ENCODE measurements around the gene ARMH4.

ARMH4 gene

GRCh38 chr14:58071341-58071740 is 80.7 kb downstream of the ARMH4 start:
- no peak for DNase-seq
- in situ Hi-C loops (cut with HindIII; ENCODE audit: low pct_ligation_motif_present, low pct_unique_long_range_greater_than_20kb, low sequenced_read_pairs), result no loop called here

- no peak for DNase-seq
- in situ Hi-C loops (cut with HindIII; ENCODE audit: low pct_ligation_motif_present, low pct_unique_long_range_greater_than_20kb, low sequenced_read_pairs), result no loop called here
These were observed 83.7 kb downstream of the ARMH4 start for GRCh38 chr14:58068306-58068705.

- DNase-seq, result no peak
- in situ Hi-C loops (cut with HindIII; ENCODE audit: low pct_ligation_motif_present, low pct_unique_long_range_greater_than_20kb, low sequenced_read_pairs), result no loop called here
These were observed 85.9 kb downstream of the ARMH4 start for GRCh38 chr14:58066115-58066514.

GRCh38 chr14:58061581-58061980 is 90.4 kb downstream of the ARMH4 start:
- in situ Hi-C loops (cut with HindIII; ENCODE audit: low pct_ligation_motif_present, low pct_unique_long_range_greater_than_20kb, low sequenced_read_pairs), result no loop called here
- DNase-seq, result no peak

GRCh38 chr14:58060898-58061297 is 91.1 kb downstream of the ARMH4 start:
- in situ Hi-C loops (cut with HindIII; ENCODE audit: low pct_ligation_motif_present, low pct_unique_long_range_greater_than_20kb, low sequenced_read_pairs), result no loop called here
- DNase-seq, result no peak

GRCh38 chr14:58060077-58060476 is 91.9 kb downstream of the ARMH4 start:
- in situ Hi-C loops (cut with HindIII; ENCODE audit: low pct_ligation_motif_present, low pct_unique_long_range_greater_than_20kb, low sequenced_read_pairs), result no loop called here
- no peak for DNase-seq

- DNase-seq, result no peak
- in situ Hi-C loops (cut with HindIII; ENCODE audit: low pct_ligation_motif_present, low pct_unique_long_range_greater_than_20kb, low sequenced_read_pairs), result no loop called here
These were observed 92.9 kb downstream of the ARMH4 start for GRCh38 chr14:58059126-58059525.

- no peak for DNase-seq
- in situ Hi-C loops (cut with HindIII; ENCODE audit: low pct_ligation_motif_present, low pct_unique_long_range_greater_than_20kb, low sequenced_read_pairs), result no loop called here
These were observed 96.5 kb downstream of the ARMH4 start for GRCh38 chr14:58055497-58056010.

GRCh38 chr14:58054100-58054499 is 97.9 kb downstream of the ARMH4 start:
- in situ Hi-C loops (cut with HindIII; ENCODE audit: low pct_ligation_motif_present, low pct_unique_long_range_greater_than_20kb, low sequenced_read_pairs), result no loop called here
- no peak for DNase-seq

- in situ Hi-C loops (cut with HindIII; ENCODE audit: low pct_ligation_motif_present, low pct_unique_long_range_greater_than_20kb, low sequenced_read_pairs), result no loop called here
- DNase-seq, result no peak
These were observed 103.8 kb downstream of the ARMH4 start for GRCh38 chr14:58048219-58048618.

- DNase-seq, result no peak
- in situ Hi-C loops (cut with HindIII; ENCODE audit: low pct_ligation_motif_present, low pct_unique_long_range_greater_than_20kb, low sequenced_read_pairs), result no loop called here
These were observed 124.1 kb downstream of the ARMH4 start for GRCh38 chr14:58027904-58028303.

GRCh38 chr14:58026967-58027366 is 125.0 kb downstream of the ARMH4 start:
- in situ Hi-C loops (cut with HindIII; ENCODE audit: low pct_ligation_motif_present, low pct_unique_long_range_greater_than_20kb, low sequenced_read_pairs), result no loop called here
- DNase-seq, result no peak

- DNase-seq, result no peak
- in situ Hi-C loops (cut with HindIII; ENCODE audit: low pct_ligation_motif_present, low pct_unique_long_range_greater_than_20kb, low sequenced_read_pairs), result no loop called here
These were observed 125.8 kb downstream of the ARMH4 start for GRCh38 chr14:58026219-58026618.

- in situ Hi-C loops (cut with HindIII; ENCODE audit: low pct_ligation_motif_present, low pct_unique_long_range_greater_than_20kb, low sequenced_read_pairs), result no loop called here
- no peak for DNase-seq
These were observed 137.2 kb downstream of the ARMH4 start for GRCh38 chr14:58014778-58015177.

- no peak for DNase-seq
- in situ Hi-C loops (cut with HindIII; ENCODE audit: low pct_ligation_motif_present, low pct_unique_long_range_greater_than_20kb, low sequenced_read_pairs), result no loop called here
These were observed 149.4 kb downstream of the ARMH4 start for GRCh38 chr14:58002618-58003017.

- no peak for DNase-seq
- in situ Hi-C loops (cut with HindIII; ENCODE audit: low pct_ligation_motif_present, low pct_unique_long_range_greater_than_20kb, low sequenced_read_pairs), result no loop called here
These were observed 152.0 kb downstream of the ARMH4 start for GRCh38 chr14:57999979-58000378.

GRCh38 chr14:57999471-57999870 is 152.5 kb downstream of the ARMH4 start:
- DNase-seq, result no peak
- in situ Hi-C loops (cut with HindIII; ENCODE audit: low pct_ligation_motif_present, low pct_unique_long_range_greater_than_20kb, low sequenced_read_pairs), result no loop called here

GRCh38 chr14:57998766-57999165 is 153.2 kb downstream of the ARMH4 start:
- in situ Hi-C loops (cut with HindIII; ENCODE audit: low pct_ligation_motif_present, low pct_unique_long_range_greater_than_20kb, low sequenced_read_pairs), result no loop called here
- no peak for DNase-seq

- in situ Hi-C loops (cut with HindIII; ENCODE audit: low pct_ligation_motif_present, low pct_unique_long_range_greater_than_20kb, low sequenced_read_pairs), result no loop called here
These were observed 160.7 kb downstream of the ARMH4 start for GRCh38 chr14:57991353-57991752.

GRCh38 chr14:57988445-57988844 is 163.6 kb downstream of the ARMH4 start:
- in situ Hi-C loops (cut with HindIII; ENCODE audit: low pct_ligation_motif_present, low pct_unique_long_range_greater_than_20kb, low sequenced_read_pairs), result no loop called here
- no peak for DNase-seq

More at GRCh38 chr14:57991353-57991752, 160.7 kb downstream of the ARMH4 start:
- DNase-seq, result no peak
